DOHH2 (cell line): ENCODE measurements around the gene REXO4.

Experiments
- EZH2phosphoT487 ChIP-seq: fragments of 200-600 bp; sonication (generic); IDR thresholded peaks from 2 replicates; pipeline ENCODE4 v1.6.1; 2017; ENCODE audit warnings: borderline replicate concordance, mild to moderate bottlenecking, antibody characterized with exemption, low read length, moderate library complexity, mixed read lengths
- TF ChIP-seq, protein P1 (sequence below): fragments of 200-600 bp; sonication (generic); IDR thresholded peaks from one replicate; pipeline ENCODE4 v1.5.1; 2014; ENCODE audit warnings: antibody characterized with exemption, mild to moderate bottlenecking, low read depth, low read length; ENCODE audit not compliant: poor library complexity, severe bottlenecking

DNA sequence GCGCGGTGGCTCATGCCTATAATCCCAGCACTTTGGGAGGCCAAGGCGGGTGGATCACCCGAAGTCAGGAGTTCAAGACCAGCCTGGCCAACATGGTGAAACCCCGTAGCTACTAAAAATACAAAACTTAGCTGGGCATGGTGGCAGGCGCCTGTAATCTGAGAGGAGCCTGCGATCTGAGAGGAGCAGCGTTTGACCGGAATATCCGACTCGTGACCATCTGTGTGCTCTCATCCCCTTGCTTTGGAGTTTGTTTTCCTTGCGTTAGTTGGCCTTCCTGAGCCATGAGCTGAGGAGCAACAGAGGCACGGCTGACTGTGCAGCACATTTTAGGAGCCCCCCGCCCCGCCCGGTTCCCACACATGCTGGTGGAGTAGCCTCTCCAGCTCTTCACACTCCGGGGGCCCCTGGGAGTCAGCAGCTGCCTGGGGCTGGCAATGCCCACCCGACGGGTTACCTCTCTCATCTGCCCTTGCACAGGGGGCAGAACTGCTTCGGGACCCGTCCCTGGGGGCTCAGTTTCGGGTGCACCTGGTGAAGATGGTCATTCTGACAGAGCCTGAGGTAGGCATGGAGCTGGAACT lies 7.3 kb upstream of the REXO4 start:
- TF ChIP-seq, protein P1, sequence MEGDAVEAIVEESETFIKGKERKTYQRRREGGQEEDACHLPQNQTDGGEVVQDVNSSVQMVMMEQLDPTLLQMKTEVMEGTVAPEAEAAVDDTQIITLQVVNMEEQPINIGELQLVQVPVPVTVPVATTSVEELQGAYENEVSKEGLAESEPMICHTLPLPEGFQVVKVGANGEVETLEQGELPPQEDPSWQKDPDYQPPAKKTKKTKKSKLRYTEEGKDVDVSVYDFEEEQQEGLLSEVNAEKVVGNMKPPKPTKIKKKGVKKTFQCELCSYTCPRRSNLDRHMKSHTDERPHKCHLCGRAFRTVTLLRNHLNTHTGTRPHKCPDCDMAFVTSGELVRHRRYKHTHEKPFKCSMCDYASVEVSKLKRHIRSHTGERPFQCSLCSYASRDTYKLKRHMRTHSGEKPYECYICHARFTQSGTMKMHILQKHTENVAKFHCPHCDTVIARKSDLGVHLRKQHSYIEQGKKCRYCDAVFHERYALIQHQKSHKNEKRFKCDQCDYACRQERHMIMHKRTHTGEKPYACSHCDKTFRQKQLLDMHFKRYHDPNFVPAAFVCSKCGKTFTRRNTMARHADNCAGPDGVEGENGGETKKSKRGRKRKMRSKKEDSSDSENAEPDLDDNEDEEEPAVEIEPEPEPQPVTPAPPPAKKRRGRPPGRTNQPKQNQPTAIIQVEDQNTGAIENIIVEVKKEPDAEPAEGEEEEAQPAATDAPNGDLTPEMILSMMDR, result no peak
- TF ChIP-seq EZH2phosphoT487, result no peak
